Cardiac muscle cell (in vitro differentiated cells and primary cell): ENCODE measurements around the gene PRUNE2. TPM values are rescaled to one million over a fixed set of nuclear protein-coding genes. Genes with fewer than 3 reads are reported as not detected.
A peak's percentile ranks its signal among the peaks of the same experiment; 100 is the strongest.

ENCODE experiments used
- DNase-seq, 2 donors: peaks; one replicate each; pipeline versions ENCODE4 v3.0.0 to v3.0.0-alpha.2; 2010 to 2017; ENCODE audit warnings: low read depth in 1 of 2, low spot score in 1 of 2
- H3K27ac ChIP-seq: fragments of 200-600 bp; sonication (generic); 2 replicates; pipeline ENCODE4 v1.5.1; 2016
- H3K27me3 ChIP-seq: fragments of 200-600 bp; sonication (generic); 2 replicates; pipeline ENCODE4 v1.6.0; 2016; ENCODE audit warnings: control low read depth
- H3K36me3 ChIP-seq: fragments of 200-600 bp; sonication (generic); 2 replicates; pipeline ENCODE4 v1.5.1; 2016; ENCODE audit warnings: control low read depth
- H3K4me1 ChIP-seq: fragments of 200-600 bp; sonication (generic); 2 replicates; pipeline ENCODE4 v1.8.1; 2017; ENCODE audit warnings: low read depth, mild to moderate bottlenecking, mixed run types
- H3K4me3 ChIP-seq: fragments of 200-600 bp; sonication (generic); 2 replicates; pipeline ENCODE4 v1.5.1; 2016; ENCODE audit warnings: mild to moderate bottlenecking
- H3K9me3 ChIP-seq: fragments of 200-600 bp; sonication (generic); 2 replicates; pipeline ENCODE4 v1.5.1; 2017; ENCODE audit warnings: low read depth, mild to moderate bottlenecking, control low read depth
- polyA plus RNA-seq: library from polyadenylated mRNA; unstranded; fragments of >200 nt; fragmentation: Nextera tagmentation; extraction: Ambion mirVana; gene quantifications from 2 replicates; pipeline ENCODE4 v1.2.1, GENCODE V29; 2016
- total RNA-seq: library from RNA; depleted of rRNA; stranded (reverse); fragments of >200 nt; gene quantifications from 2 replicates; pipeline ENCODE4 v1.2.3, GENCODE V29; 2016
- TF ChIP-seq, protein P1 (sequence below): IDR thresholded peaks from 2 replicates; pipeline ENCODE4 v1.5.1; 2012; ENCODE audit warnings: low read depth, mild to moderate bottlenecking, low read length

The PRUNE2 gene
- total and polyA plus RNA-seq, 2 experiments from 2014 or later: 5.5 to 14.4 TPM

DNA sequence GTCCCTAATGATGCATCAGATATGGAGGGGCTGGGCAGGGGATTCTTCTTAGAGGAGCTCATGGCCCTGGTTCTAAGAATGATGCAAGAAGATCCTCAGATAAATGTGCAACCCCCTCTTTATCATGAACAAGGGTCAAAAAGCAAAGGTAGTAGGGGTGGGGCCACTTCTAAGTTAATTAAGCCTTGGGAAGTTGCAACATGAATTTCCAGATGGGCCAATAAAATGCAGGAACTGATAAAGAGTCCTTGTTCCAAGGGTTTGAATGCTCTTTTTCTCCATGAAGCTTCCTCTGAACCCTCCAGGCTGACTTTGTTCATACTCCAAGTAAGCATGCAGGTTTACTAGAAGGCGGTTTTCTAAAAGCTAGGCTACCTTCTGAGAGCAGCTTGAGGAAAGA, 116.1 kb downstream of the PRUNE2 start:
- Histone ChIP-seq H3K4me1 (no peaks in the 10 kb centered on the region), H3K36me3 (no peaks in the 10 kb centered on the region), H3K27ac (no peak overlapping the region), H3K4me3 (no peak overlapping the region), H3K27me3 (no peaks in the 10 kb centered on the region), H3K9me3 (no peaks in the 10 kb centered on the region)
- TF ChIP-seq, protein P1, sequence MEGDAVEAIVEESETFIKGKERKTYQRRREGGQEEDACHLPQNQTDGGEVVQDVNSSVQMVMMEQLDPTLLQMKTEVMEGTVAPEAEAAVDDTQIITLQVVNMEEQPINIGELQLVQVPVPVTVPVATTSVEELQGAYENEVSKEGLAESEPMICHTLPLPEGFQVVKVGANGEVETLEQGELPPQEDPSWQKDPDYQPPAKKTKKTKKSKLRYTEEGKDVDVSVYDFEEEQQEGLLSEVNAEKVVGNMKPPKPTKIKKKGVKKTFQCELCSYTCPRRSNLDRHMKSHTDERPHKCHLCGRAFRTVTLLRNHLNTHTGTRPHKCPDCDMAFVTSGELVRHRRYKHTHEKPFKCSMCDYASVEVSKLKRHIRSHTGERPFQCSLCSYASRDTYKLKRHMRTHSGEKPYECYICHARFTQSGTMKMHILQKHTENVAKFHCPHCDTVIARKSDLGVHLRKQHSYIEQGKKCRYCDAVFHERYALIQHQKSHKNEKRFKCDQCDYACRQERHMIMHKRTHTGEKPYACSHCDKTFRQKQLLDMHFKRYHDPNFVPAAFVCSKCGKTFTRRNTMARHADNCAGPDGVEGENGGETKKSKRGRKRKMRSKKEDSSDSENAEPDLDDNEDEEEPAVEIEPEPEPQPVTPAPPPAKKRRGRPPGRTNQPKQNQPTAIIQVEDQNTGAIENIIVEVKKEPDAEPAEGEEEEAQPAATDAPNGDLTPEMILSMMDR: no peak
- no peak for DNase-seq

DNA sequence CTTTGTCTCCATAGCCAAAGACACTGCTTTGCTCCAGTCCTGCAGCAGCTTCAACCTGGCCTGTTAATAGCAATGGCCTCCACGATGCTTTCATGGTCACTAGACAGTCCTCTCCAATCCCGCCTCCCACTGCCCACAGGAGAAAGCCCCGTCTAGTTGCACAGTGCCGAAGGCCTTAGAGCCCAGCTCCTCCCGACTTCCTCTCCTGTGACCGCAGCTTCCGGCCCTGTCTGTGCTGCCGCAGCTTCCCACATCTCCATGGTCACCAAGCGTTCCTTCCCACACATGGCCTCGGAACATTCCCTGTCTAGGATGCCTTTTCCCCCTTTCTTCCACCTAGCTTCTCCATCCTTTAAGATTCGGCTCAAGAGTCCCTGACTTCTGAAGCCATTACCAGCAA, 118.2 kb downstream of the PRUNE2 start:
- no peak overlapping the region for H3K27ac ChIP-seq
- H3K4me3 ChIP-seq: no peak overlapping the region
- no peaks in the 10 kb centered on the region for H3K9me3 ChIP-seq
- TF ChIP-seq, protein P1: no peak
- H3K36me3 ChIP-seq: no peaks in the 10 kb centered on the region
- H3K27me3 ChIP-seq: no peaks in the 10 kb centered on the region
- H3K4me1 ChIP-seq: no peaks in the 10 kb centered on the region
- DNase-seq: no peak

DNA sequence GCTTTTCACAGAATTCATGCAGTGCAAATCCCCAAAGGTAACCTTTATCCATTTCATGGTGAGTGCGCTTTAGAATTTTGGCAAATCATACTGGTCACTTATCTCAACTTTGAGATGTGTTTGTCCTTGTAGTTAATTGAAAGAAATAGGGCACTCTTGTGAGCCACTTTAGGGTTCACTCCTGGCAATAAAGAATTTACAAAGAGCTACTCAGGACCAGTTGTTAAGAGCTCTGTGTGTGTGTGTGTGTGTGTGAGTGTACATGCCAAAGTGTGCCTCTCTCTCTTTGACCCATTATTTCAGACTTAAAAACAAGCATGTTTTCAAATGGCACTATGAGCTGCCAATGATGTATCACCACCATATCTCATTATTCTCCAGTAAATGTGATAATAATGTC, 120.4 kb downstream of the PRUNE2 start:
- Histone ChIP-seq H3K36me3 (no peaks in the 10 kb centered on the region), H3K27ac (no peak overlapping the region)

DNA sequence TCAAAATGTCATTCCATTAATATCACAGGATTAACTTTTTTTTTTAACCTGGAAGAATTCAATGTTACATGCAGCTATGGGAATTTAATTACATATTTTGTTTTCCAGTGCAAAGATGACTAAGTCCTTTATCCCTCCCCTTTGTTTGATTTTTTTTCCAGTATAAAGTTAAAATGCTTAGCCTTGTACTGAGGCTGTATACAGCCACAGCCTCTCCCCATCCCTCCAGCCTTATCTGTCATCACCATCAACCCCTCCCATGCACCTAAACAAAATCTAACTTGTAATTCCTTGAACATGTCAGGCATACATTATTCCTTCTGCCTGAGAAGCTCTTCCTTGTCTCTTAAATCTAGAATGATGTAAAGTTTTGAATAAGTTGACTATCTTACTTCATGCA, 121.0 kb downstream of the PRUNE2 start:
- Histone ChIP-seq H3K9me3 (no peaks in the 10 kb centered on the region), H3K36me3 (no peaks in the 10 kb centered on the region), H3K27me3 (no peaks in the 10 kb centered on the region), H3K4me3 (no peak overlapping the region), H3K4me1 (no peaks in the 10 kb centered on the region), H3K27ac (no peak overlapping the region)
- TF ChIP-seq, protein P1: no peak
- DNase-seq: no peak

More for the DNA sequence above, 120.4 kb downstream of the PRUNE2 start:
- Histone ChIP-seq H3K4me1 (no peaks in the 10 kb centered on the region), H3K9me3 (no peaks in the 10 kb centered on the region), H3K4me3 (no peak overlapping the region), H3K27me3 (no peaks in the 10 kb centered on the region)
- DNase-seq: no peak
- TF ChIP-seq, protein P1: no peak

DNA sequence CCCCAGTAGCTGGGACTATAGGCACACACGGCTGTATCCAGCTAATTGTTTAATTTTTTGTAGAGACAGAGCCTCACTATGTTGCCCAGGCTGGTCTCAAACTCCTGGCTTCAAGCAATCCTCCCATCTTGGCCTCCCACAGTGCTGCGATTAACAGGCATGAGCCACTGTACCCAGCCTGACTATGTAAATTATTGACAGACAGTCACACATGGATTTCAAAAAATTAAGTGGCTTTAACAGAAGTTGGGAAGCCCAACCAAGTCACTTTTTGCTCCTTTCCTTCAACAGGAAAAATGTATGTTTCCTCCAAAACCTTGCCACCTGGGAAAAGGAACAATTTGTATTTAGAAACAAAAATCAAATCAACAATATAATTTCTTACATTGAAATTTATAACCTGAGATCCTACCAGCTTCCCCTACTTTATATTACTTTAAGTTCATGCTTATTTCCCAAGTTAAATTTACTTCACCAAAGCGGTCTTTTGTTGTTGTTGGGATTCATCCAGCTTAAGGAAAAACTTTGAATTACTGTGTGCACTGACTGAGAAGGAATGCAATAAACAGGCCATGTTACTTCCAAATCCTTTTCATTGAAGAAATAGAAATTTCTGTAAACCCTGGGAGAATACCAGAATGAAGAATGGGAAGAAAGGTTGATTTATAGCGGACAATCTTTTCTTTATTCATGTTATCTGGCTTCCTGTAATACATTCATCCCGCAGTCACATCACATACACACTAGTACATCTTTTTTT, 133.0 kb downstream of the PRUNE2 start:
- no peak overlapping the region for H3K4me3 ChIP-seq
- TF ChIP-seq, protein P1: no peak

More for the DNA sequence above, 133.0 kb downstream of the PRUNE2 start:
- peak in 1 of 2 donors; percentile 13 for DNase-seq
- H3K4me1 ChIP-seq: no peaks in the 10 kb centered on the region
- H3K27me3 ChIP-seq: no peaks in the 10 kb centered on the region
- H3K27ac ChIP-seq: no peak overlapping the region
- H3K9me3 ChIP-seq: no peaks in the 10 kb centered on the region
- H3K36me3 ChIP-seq: no peaks in the 10 kb centered on the region
